ENCODE data around the gene SLC23A2.

SLC23A2 gene

GRCh38 chr20:5000263-5001173, 792 bp downstream of the SLC23A2 start (continued):
- no peak for TF ChIP-seq RBAK (tag by site-specific recombination; IDR thresholded peaks at IDR 0.05)
- TF ChIP-seq GLI4 (tag by site-specific recombination; IDR thresholded peaks at IDR 0.05) = no peak
- TF ChIP-seq ZNF175 (tag by site-specific recombination; IDR thresholded peaks at IDR 0.05) = no peak
- no peak for TF ChIP-seq MZF1 (tag by site-specific recombination; IDR thresholded peaks at IDR 0.05; ENCODE audit: borderline replicate concordance)
- TF ChIP-seq ZNF518A (tag by site-specific recombination; conservative IDR thresholded peaks at IDR 0.05; ENCODE audit: low read depth) = no peak
- no peak for TF ChIP-seq ZNF48 (tag by site-specific recombination; IDR thresholded peaks at IDR 0.05)
- TF ChIP-seq ZNF112 (tag by site-specific recombination; IDR thresholded peaks at IDR 0.05) = no peak
- no peak for TF ChIP-seq ZSCAN16 (tag by site-specific recombination; IDR thresholded peaks at IDR 0.05)
- peak; percentile 73; the same call in 1 of the 2 replicates for TF ChIP-seq GLIS2 (tag by site-specific recombination; IDR thresholded peaks at IDR 0.05)
- no peak for TF ChIP-seq ZNF837 (tag by site-specific recombination; IDR thresholded peaks at IDR 0.05)
- no peak for TF ChIP-seq SCRT2 (tag by site-specific recombination; IDR thresholded peaks at IDR 0.05)
- TF ChIP-seq ZNF362 (tag by site-specific recombination; IDR thresholded peaks at IDR 0.05) = no peak
- no peak for TF ChIP-seq SETDB1 (IDR thresholded peaks at IDR 0.05; ENCODE audit: insufficient read length, low read length)
- no peak for TF ChIP-seq ZNF560 (tag by site-specific recombination; IDR thresholded peaks at IDR 0.05; ENCODE audit: borderline replicate concordance)
- TF ChIP-seq TSHZ1 (tag by site-specific recombination; IDR thresholded peaks at IDR 0.05; ENCODE audit: borderline replicate concordance) = no peak
- no peak for TF ChIP-seq ZNF394 (tag by site-specific recombination; IDR thresholded peaks at IDR 0.05; ENCODE audit: borderline replicate concordance)
- no peak for TF ChIP-seq ZNF704 (tag by site-specific recombination; IDR thresholded peaks at IDR 0.05)
- no peak for TF ChIP-seq ZNF26 (tag by site-specific recombination; IDR thresholded peaks at IDR 0.05)
- no peak for TF ChIP-seq YY2 (tag by site-specific recombination; IDR thresholded peaks at IDR 0.05)
- TF ChIP-seq ZBTB8A (tag by site-specific recombination; IDR thresholded peaks at IDR 0.05) = peak; percentile 53; the same call in 1 of the 2 replicates
- no peak for TF ChIP-seq INSM2 (tag by site-specific recombination; IDR thresholded peaks at IDR 0.05)
- TF ChIP-seq SP3 (tag by site-specific recombination; IDR thresholded peaks at IDR 0.05) = no peak
- no peak for TF ChIP-seq GFI1B (tag by site-specific recombination; IDR thresholded peaks at IDR 0.05)
- no peak for TF ChIP-seq ZNF274 (IDR thresholded peaks at IDR 0.05; ENCODE audit: low read length)
- TF ChIP-seq ZNF274 (tag by site-specific recombination; IDR thresholded peaks at IDR 0.05; ENCODE audit: borderline replicate concordance) = no peak
- no peak for TF ChIP-seq KLF9 (tag by site-specific recombination; IDR thresholded peaks at IDR 0.05; ENCODE audit: low read depth)

Data from HEK293 (cell line).